GF-D8 (cell line): ENCODE measurements around the gene SRSF3.
"Not testable (repeated sequence)": the region's sequence is repeated elsewhere in the genome, so short reads cannot be mapped to it uniquely, and the experiment has no call there.

Experiments used
- DNase-seq: peaks from one replicate; lab custom pipeline; 2025; lab: John Stamatoyannopoulos, UW

SRSF3 gene

DNA sequence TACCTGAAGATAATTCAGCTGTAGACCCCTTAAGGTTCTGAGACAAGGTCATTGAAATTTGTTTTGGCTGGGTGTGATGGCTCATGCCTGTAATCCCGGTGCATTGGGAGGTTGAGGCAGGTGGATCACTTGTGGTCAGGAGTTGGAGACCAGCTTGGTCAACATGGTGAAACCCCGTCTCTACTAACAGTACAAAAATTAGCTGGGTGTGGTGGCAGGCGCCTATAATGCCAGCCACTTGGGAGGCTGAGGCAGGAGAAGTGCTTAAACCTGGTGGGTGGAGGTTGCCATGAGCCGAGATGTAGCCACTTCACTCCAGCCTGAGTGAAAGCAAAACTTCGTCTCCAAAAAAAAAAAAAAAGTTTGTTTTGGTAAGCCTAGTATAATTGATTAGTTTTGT is 11.0 kb downstream of the SRSF3 start:
- DNase-seq: no peak

DNA sequence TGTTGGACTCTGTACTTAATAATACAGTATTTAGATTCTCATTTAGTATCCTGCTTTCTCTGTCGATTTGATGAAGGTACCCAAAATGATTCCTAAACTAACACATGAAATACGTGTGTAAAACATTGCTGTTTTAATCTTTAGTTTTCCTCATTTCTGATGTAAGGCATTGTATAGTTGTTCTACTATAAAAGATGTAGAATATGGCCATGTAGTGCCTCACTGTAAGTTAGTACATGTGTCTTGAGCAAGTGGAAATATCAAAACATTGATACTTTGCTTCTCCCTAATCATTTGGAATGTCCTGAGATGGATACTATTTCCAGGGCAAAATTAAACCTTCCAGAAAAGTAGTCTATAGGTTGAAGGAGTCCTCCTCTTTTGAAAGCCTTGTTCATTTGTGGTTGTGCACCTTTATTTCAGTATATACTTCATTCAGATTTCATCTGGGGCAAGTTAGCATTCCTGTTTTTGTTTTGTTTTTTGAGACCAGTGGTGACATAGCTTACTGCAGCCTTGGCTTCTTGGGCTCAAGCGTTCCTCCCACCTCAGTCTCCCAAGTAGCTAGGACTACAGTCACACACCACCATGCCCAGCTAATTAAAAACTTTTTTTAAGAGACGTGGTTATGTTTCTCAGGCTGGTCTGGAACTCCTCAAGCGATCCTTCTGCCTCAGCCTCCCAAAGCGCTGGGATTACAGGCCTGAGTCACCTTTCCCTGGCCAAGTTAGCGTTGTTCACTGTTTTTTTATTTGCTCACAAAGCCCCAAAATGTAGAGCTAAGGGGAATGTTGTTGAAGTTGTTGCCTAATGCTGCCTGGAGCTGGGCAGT is 11.6 kb downstream of the SRSF3 start:
- no peak for DNase-seq

DNA sequence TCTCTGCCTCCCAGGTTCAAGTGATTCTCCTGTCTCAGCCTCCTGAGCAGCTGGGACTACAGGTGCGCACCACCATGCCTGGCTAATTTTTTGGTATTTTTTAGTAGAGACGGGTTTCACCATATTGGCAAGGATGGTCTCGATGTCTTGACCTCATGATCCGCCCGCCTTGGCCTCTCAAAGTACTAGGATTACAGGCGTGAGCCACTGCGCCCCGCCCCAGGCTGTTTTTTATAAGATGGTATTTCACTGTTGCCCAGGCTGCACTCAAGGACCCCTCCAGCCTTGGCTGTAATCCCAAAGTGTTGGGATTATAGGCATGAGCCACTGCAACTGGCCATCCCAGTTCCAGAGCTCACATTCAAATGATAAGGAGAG is 13.1 kb downstream of the SRSF3 start:
- not testable (repeated sequence) for DNase-seq

DNA sequence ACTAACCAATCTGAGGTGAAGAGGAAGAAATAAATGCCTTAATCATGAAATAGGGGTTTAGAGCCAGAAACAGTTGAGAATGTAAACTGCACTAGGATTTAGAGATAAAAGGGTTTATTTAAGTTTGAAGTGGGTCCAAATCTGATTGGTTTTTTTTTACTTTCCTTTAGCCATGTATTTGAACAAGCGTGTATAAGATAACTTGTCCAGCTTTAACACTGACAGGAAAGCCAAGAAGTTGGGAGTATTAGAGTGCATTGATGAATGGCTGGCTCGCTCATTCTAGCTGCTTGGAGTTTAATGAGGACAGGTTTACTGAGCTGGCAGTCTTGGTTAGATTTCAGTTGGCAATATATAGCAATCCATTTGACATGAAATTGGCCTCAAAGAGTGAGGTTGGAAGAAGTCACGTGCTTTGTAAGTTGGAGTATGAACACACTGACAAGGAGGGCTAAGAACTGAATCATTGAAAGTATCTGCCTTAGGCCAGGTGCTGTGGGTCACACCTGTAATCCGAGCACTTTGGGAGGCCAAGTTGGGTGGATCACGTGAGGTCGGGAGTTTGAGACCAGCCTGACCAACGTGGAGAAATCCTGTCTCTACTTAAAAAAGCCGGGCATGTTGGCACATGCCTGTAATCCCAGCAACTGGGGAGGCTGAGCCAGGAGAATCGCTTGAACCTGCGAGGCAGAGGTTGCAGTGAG is 13.7 kb downstream of the SRSF3 start:
- no peak for DNase-seq

DNA sequence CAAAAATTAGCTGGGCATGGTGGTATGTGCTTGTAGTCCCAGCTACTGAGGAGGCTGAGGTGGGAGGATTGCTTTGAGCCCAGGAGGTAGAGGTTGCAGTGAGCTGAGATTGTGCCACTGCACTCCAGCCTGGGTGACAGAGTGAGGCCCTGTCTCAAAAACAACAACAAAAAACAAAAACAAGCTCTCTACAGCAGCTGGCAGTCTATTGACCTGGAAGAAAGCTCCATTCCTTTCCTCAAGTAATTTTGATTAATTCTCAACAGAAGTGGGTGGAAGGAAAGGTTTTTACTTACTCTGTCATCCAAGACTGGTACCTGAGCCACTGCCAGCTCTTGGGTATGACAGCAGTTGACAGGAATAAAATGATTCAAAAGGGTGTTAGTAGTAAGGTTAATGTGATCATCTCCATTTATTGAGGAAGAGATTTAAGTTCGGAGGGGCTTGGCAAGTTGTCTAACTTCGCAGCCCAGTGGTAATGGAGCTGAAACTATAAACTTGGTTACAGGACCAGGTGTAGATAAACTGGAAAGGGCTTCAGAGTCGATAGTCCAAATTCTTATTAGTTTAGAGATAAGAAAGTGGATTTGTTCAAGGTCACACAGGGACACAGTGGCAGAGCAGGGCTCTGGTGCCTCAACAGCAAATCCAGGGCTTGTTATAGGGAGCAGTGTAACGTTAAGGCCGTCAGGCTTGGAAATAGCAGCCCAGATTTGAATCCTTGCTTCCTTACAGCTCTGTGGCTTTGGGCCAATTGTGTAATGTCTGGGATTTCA is 14.8 kb downstream of the SRSF3 start:
- DNase-seq: no peak

DNA sequence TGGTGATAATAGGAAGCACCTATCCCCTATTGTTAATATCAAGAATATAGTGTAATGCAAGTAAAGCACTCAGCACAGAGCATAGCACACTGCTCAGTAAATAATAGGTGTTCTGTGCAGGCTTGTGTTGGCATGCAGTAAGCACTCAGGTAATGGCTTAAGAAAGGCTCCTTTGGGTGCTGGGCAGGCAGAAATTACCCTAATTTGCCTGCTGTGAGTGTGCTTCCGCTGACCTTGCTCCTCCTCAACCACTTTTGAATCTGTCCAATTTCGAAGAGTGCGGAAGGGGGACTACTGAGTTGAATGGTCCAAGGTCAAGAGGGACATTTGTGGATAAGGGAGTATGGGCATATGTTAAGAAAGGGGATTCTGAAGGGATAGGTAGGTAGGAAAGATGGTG is 15.4 kb downstream of the SRSF3 start:
- DNase-seq: no peak

DNA sequence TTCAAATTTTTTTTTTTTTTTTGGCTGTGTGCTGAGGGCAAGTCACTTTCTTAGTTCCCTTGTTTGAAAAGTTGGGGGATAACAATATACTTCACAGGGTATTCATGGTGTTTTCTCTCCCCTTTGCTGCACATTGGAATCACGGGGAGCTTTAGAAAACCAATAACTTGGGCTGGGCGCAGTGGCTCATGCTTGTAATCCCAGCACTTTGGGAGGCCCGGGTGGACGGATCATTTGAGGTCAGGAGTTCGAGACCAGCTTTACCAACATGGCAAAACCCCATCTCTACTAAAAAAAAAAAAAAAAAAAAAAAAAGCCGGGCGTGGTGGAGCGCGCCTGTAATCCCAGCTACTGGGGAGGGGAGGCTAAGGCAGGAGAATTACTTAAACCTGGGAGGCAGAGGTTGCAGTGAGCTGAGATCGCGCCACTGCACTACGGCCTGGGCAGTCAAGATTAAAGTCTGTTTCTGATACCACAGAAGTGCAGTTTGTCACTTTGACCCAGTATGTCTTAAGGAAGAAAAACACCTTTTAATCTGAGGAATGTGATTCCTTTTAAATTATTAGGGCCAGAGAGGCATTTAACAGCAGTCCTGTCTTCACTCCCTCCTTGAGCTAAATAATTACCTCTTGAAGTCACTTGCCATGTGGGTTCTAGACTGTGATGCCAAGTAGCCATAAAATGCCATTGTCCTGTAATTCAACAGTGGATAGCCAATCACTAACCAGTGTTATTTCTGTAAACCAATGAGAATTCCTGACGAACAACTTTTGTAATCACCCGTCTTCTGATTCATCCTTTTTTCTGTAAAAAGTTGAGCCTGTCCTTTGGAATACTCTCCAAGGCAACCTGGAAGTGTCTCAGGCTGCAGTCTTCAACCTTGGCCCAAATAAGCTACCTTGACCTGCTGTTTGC is 16.1 kb downstream of the SRSF3 start:
- no peak for DNase-seq

DNA sequence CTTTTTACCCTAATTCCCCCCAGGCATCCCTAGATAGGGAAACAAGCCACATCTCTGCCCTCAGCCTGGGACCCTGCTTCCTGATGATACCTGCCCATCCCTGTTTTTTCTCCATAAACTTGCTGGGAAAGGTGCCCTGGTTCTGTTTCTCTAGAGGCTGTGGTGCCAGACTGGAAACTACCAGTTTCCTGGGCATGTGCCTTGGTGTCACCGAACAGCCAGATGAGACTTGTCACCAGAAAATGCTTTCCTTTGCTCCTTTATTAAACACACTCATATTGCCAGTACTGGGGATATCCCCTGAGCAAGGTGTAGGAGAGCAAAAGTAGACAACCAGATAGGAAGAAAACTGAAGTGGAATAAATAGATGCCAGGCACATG is 16.8 kb downstream of the SRSF3 start:
- DNase-seq: no peak

DNA sequence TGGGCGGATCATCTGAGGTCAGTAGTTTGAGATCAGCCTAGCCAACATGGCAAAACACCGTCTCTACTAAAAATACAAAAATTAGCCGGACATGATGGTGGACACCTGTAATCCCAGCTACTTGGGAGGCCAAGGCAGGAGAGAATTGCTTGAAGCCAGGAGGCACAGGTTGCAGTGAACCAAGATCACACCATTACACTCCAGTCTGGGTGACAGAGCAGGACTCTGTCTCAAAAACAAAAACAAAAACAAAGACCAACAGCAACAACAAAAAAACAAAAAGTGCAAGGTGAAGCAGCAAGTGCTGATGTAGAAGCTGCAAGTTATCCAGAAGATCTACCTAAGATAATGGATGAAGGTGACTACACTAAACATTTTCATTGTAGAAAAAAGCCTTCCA is 17.5 kb downstream of the SRSF3 start:
- not testable (repeated sequence) for DNase-seq

DNA sequence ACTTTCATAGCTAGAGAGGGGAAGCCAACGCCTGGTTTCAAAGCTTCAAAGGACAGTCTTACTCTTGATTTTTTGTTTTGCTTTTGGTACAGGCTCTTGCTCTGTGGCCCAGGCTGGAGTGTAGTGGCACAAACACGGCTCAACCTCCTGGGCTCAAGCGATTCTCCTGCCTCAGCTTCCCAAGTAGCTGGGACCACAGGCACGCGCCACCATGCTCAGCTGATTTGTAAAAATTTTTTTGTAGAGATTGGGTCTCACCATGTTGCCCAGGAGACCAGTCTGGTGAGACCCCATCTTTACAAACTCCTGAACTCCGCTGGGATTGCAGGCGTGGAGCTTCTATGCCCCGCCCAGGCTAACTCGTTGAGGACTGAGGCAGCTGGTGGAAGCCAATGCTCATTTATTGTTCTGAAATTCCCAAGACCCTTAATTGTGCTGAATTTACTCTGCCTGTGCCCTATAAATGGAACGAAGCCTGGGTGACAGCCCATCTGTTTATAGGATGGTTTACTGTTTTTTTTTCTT is 18.0 kb downstream of the SRSF3 start:
- no peak for DNase-seq

DNA sequence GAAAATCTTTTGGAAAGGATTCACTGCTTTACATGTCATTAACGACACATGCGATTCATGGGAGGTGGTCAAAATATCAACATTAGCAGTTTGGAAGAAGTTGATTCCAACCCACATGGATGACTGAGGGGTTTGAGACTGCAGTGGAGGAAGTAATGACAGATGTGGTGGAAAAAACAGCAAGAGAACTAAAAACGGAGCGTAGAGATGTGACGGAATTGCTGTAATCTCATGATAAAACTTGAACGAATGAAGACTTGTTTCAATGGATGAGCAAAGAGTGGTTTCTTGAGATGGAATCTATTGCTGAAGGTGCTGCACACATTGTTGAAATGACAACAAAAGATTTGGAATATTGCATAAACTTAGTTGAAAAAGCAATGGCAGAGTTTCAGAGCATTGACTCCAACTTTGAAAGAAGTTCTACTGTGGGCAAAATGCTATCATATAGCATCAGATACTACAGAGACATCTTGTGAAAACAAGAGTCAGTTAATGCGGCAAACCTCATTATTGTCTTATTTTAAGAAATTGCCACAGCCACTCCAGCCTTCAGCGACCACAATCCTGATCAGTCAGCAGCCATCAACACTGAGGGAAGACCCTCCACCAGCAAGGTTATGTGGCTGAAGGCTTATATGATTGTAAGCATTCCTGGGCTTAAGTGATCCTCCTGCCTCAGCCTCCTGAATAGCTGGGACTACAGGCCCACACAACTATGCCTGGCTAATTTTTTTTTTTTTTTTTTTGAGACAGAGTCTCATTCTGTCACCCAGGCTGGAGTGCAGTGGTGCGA is 19.2 kb downstream of the SRSF3 start:
- no peak for DNase-seq

DNA sequence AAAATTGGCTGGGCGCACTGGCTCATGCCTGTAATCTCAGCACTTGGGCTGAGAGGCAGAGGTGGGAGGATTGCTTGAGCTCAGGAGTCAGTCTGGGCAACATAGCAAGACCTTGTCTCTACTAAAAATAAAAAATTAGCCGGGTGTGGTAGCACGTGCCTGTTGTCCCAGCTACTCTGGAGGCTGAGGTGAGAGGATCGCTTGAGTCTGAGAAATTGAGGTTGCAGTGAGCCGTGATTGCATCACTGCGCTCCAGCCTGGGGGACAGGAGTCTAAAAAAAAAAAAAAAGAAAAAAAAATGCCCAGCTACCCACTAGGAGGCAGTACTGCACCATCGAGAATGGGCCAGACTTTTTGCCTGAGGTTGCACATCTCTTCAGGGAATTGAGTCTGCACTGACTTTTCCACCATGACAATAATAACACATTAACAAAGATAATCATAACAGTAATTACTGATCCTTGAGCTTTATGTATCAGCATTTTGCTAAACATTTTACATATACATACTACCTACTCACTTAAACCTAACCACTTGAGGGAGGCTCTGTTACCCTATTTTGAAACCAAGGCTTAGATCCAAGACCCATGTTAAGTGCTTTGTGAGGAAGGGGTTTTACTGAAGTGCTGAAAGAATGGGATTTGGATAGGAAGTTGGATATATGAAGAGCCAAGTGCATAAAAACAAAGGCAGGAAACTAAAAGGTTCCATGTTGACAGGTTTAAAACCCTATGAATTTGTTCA is 21.0 kb downstream of the SRSF3 start:
- peak; percentile 50 for DNase-seq

DNA sequence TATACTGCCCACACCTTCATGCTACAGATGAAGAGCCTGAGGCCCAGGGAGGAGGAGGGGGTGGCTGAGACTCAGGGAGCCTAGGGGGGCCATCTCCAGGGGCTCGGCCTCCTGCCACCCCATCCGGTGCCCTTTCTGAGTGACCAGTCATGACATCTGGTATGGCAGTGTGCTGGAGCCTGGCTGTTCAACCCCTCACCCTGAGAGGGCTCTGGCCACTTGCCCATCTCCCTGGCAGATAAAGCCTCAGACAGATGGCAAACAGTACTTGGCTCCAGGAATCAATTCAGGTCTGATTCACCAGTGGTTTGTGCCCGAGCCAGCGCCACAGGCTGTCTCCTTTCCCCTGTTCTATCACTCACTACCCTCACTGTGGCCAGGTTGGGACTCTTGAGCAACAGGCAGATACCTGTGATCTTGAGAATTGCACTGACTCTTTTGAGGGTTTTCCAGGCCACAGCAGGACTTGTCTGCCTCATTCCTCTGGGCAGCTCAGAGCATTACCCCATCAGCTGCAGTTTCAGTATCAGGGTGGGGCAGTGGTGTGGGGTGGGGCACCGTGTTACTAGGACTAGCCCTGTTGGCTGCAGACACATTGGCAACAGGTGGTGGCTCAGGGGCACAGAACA is 22.8 kb downstream of the SRSF3 start:
- DNase-seq: no peak

DNA sequence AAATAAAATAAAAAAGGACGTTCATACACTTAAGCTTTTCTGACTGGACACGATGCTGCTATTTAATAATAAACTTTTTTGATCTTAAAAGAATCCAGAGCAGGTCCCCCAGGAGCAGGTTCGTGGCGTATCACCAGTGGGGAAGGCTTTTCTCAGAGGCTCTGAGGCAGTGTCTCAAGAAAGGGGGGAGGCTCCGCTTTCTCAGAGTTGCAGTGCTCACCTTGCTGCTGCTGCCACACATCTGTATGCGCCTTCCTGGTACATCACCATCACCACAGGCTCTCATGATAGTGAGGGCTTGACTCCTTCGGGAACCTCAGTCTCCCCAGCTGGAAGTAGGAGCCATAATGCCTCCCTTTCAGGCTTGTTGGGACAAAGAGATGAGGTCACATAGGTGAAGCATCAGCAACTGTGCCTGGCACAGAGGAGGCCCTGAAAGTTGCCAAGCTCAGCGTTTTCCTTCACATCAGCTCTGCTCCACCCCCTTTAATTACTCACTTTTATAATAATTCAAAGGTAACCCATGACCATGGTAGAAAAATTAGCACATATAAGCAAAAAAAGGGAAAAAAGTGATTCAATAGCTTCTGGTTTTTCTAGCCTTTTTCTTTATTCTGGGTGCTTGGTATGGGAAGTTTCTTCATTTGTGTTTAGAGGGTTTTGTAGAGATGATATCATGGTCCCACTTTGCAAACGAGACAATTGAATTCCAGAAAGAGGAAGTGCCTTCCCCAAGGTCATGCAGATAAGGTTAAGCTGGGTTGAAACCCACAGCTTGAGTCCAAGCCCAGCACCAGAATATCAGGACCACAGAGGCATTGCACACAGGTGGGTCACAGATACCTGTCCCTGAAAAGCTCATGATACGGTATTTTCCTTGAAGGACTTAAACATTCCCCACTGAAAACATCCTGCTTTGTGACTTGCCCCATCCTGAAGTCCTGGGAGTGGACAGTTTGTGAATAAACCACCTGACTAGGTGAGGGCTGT is 24.5 kb downstream of the SRSF3 start:
- DNase-seq: peak; percentile 59

DNA sequence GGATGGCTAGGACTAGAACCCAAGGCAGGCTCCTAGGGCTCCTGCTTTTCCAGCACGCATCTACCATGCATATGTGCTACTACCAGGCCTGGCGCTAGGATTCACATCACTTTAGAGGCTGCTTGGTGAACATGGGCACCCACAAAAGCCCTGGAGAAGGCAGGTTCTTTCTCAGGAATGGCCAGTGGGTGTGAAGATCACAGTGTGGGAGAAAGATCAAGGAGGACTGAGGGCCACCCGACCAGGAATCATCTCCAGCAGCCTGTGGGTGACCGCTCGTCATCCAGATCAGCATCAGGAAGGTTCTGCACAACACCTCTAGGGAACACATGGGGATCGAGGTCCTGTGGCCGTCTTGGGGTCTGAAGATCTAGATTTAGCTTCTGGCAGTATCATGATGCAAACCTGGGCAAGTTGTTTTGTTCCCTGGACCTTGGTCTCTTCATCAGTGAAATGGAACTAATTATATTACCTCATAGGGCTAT is 27.3 kb downstream of the SRSF3 start:
- DNase-seq: no peak

DNA sequence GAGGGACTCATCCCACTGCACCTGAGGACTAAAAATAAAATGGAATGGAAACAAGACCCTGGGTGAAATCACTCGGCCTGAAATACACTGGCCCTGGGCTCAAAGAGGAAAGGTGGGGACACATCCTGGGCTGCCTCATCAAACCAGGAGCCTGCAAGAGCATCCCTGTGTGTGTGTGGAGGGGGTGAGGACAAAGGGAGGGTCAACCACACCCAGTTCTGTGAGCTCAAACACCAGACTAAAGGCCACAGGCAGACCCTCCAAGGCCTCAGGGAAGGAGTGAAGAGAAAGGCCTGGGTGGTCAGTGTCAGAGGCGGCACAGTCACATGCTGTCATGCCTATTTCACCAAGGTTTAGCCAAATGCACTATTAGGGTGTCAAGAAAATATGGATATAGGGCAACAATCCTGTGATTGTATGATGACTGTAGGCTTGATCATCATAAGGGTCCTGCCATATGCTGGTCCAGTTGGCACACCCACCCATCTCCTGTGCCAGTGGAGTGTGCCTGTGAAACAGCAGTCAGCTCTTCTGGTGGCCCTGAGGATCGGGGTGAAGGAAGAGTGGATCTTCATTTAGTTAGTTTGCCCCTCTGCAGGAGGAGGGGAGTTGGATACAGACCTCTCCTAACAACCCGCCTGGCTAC is 28.9 kb downstream of the SRSF3 start:
- no peak for DNase-seq
